H1 (cell line): Measurements from ENCODE around the gene ACTN4. TPM values are rescaled to one million over a fixed set of nuclear protein-coding genes. Genes with fewer than 3 reads are reported as not detected.

Experiments
- CTCF ChIA-PET: fragments of 300-600 bp; sonication (Branson Sonifier 250); formaldehyde crosslinking; loops from one replicate; lab custom pipeline; 2021; ENCODE audit not compliant: partially characterized antibody; lab: Charles Lee
- POLR2A ChIA-PET: fragments of 300-600 bp; sonication (Branson Sonifier 250); formaldehyde crosslinking; loops from one replicate; lab custom pipeline; 2021; ENCODE audit warnings: inconsistent platforms; ENCODE audit not compliant: partially characterized antibody; lab: Charles Lee
- DNase-seq, 2 experiments: peaks; one replicate each; pipeline versions ENCODE4 v3.0.0 to v3.0.0-alpha.2; 2010 to 2022; ENCODE audit warnings: low spot score in 2 of 2, low read depth in 1 of 2, mixed read lengths in 1 of 2
- FAIRE-seq: peaks from 2 replicates; lab custom pipeline; 2011; peaks lifted over from hg19 to GRCh38; lab: Jason Lieb, UNC
- H2AFZ ChIP-seq: 2 replicates; pipeline ENCODE4 v1.8.1; 2012; ENCODE audit warnings: low read length, inconsistent platforms
- H2AK5ac ChIP-seq: 2 replicates; pipeline ENCODE4 v1.6.1; 2013; ENCODE audit warnings: low read depth, low read length
- H2BK120ac ChIP-seq: replicated peaks from 2 replicates; pipeline ENCODE3; 2013; ENCODE audit warnings: low read depth, low read length, inconsistent platforms
- H2BK12ac ChIP-seq: 2 replicates; pipeline ENCODE4 v1.6.1; 2013; ENCODE audit warnings: low read depth, low read length
- H2BK15ac ChIP-seq: 2 replicates; pipeline ENCODE4 v1.6.1; 2013; ENCODE audit warnings: low read length
- H2BK20ac ChIP-seq: 2 replicates; pipeline ENCODE4 v1.6.1; 2013; ENCODE audit warnings: low read length
- H2BK5ac ChIP-seq: 2 replicates; pipeline ENCODE4 v1.6.1; 2013; ENCODE audit warnings: low read depth, low read length
- H3K14ac ChIP-seq: 2 replicates; pipeline ENCODE4 v1.6.1; 2013; ENCODE audit warnings: inconsistent platforms; ENCODE audit not compliant: insufficient read length
- H3K18ac ChIP-seq: 2 replicates; pipeline ENCODE4 v1.6.1; 2013; ENCODE audit warnings: low read length; ENCODE audit errors: extremely low read depth
- H3K23ac ChIP-seq: 2 replicates; pipeline ENCODE4 v1.6.1; 2013; ENCODE audit warnings: inconsistent platforms; ENCODE audit not compliant: insufficient read length
- H3K23me2 ChIP-seq: 2 replicates; pipeline ENCODE4 v1.6.1; 2013; ENCODE audit warnings: low read depth, low read length
- H3K27ac ChIP-seq: 2 replicates; pipeline ENCODE4 v1.6.1; 2011; ENCODE audit warnings: low read depth, low read length, inconsistent platforms
- H3K27me3 ChIP-seq, 4 experiments: replicated peaks in 1 of 4; 1 replicate in 1 of 4; 2 replicates in 3 of 4; pipeline versions ENCODE4 v1.6.1 to v1.8.1; 2011 to 2013; ENCODE audit warnings: low read length in 3 of 4, mild to moderate bottlenecking in 3 of 4, inconsistent platforms in 2 of 4, mixed read lengths in 2 of 4, moderate library complexity in 1 of 4; ENCODE audit not compliant: control insufficient read depth in 3 of 4, insufficient read depth in 3 of 4; ENCODE audit errors: extremely low read depth in 1 of 4
- H3K36me3 ChIP-seq, 4 experiments: 2 replicates each; pipeline versions ENCODE4 v1.6.1 to v1.8.1; 2011 to 2013; ENCODE audit warnings: mild to moderate bottlenecking in 4 of 4, low read length in 3 of 4, moderate library complexity in 2 of 4, control low read depth in 1 of 4, inconsistent platforms in 1 of 4; ENCODE audit not compliant: insufficient read depth in 4 of 4, control insufficient read depth in 2 of 4
- H3K4ac ChIP-seq: replicated peaks from 2 replicates; pipeline ENCODE3; 2013; ENCODE audit warnings: low read length, low read depth, mixed read lengths, inconsistent platforms; ENCODE audit not compliant: insufficient read length
- H3K4me1 ChIP-seq, 4 experiments: replicated peaks in 1 of 4; 1 replicate in 1 of 4; 2 replicates in 3 of 4; pipeline versions ENCODE4 v1.6.1 to v1.8.1; 2011 to 2013; ENCODE audit warnings: low read length in 3 of 4, inconsistent platforms in 2 of 4, mixed read lengths in 1 of 4; ENCODE audit not compliant: insufficient read depth in 4 of 4, control insufficient read depth in 3 of 4
- H3K4me2 ChIP-seq, 2 experiments: 2 replicates each; pipeline versions ENCODE4 v1.6.1 to v1.8.1; 2011 to 2013; ENCODE audit warnings: low read depth in 2 of 2, low read length in 2 of 2, control low read depth in 1 of 2, inconsistent platforms in 1 of 2, mild to moderate bottlenecking in 1 of 2; ENCODE audit not compliant: insufficient read depth in 1 of 2
- H3K4me3 ChIP-seq, 4 experiments: fragments of 200-600, 300-600 bp in 1 of 4; sonication (generic), shearing (Covaris generic), sonication (Bioruptor Twin) in 1 of 4; 2 replicates each; pipeline versions ENCODE4 v1.5.1 to v1.8.1; 2011 to 2016; ENCODE audit warnings: low read length in 4 of 4, low read depth in 3 of 4, control low read depth in 2 of 4, inconsistent platforms in 2 of 4, mild to moderate bottlenecking in 2 of 4, mixed read lengths in 1 of 4, moderate library complexity in 1 of 4; ENCODE audit not compliant: insufficient read depth in 2 of 4; ENCODE audit errors: extremely low read depth in 1 of 4
- H3K56ac ChIP-seq: replicated peaks from 2 replicates; pipeline ENCODE3; 2013; ENCODE audit warnings: low read depth, mild to moderate bottlenecking, mixed read lengths, low read length, inconsistent platforms; ENCODE audit not compliant: insufficient read length
- H3K79me1 ChIP-seq: 2 replicates; pipeline ENCODE4 v1.6.1; 2013; ENCODE audit warnings: low read depth, low read length, control low read depth
- H3K79me2 ChIP-seq, 2 experiments: 2 replicates each; pipeline versions ENCODE4 v1.6.1 to v1.8.1; 2012 to 2013; ENCODE audit warnings: low read length in 2 of 2, mild to moderate bottlenecking in 2 of 2, inconsistent platforms in 1 of 2; ENCODE audit not compliant: insufficient read depth in 2 of 2, control insufficient read depth in 1 of 2
- H3K9ac ChIP-seq, 4 experiments: replicated peaks in 1 of 4; 1 replicate in 1 of 4; 2 replicates in 3 of 4; pipeline versions ENCODE4 v1.6.1 to v1.8.1; 2011 to 2013; ENCODE audit warnings: low read depth in 3 of 4, low read length in 3 of 4, control low read depth in 2 of 4, mild to moderate bottlenecking in 2 of 4, moderate library complexity in 2 of 4, inconsistent platforms in 1 of 4; ENCODE audit errors: extremely low read depth in 1 of 4
- H3K9me3 ChIP-seq, 2 experiments: 2 replicates each; pipeline versions ENCODE4 v1.6.1 to v1.8.1; 2012 to 2013; ENCODE audit warnings: mild to moderate bottlenecking in 2 of 2, moderate library complexity in 2 of 2, control low read depth in 1 of 2, inconsistent platforms in 1 of 2, low read depth in 1 of 2, low read length in 1 of 2, mixed read lengths in 1 of 2; ENCODE audit not compliant: insufficient read depth in 2 of 2
- H4K20me1 ChIP-seq, 2 experiments: replicated peaks in 1 of 2; 2 replicates each; pipeline versions ENCODE3 to v1.8.1; 2011 to 2013; ENCODE audit warnings: inconsistent platforms in 2 of 2, low read length in 2 of 2, mild to moderate bottlenecking in 1 of 2; ENCODE audit not compliant: insufficient read depth in 2 of 2, control insufficient read depth in 1 of 2
- H4K5ac ChIP-seq: 2 replicates; pipeline ENCODE4 v1.6.1; 2013; ENCODE audit warnings: low read length, low read depth, mixed read lengths, inconsistent platforms; ENCODE audit not compliant: insufficient read length
- H4K8ac ChIP-seq: 2 replicates; pipeline ENCODE4 v1.8.0; 2013; ENCODE audit warnings: mild to moderate bottlenecking, moderate library complexity, low read length, inconsistent platforms; ENCODE audit not compliant: insufficient read depth; ENCODE audit errors: extremely low read depth
- H4K91ac ChIP-seq: replicated peaks from 2 replicates; pipeline ENCODE3; 2013; ENCODE audit warnings: low read length, mixed read lengths, inconsistent platforms; ENCODE audit not compliant: insufficient read length
- BACH1 ChIP-seq: IDR thresholded peaks from 2 replicates; pipeline ENCODE4 v1.6.1; 2012; ENCODE audit warnings: low read length, improper control_type of control experiment
- CBX5 ChIP-seq: fragments of 300-800, 300-1000 bp; sonication (generic); IDR thresholded peaks from 2 replicates; pipeline ENCODE4 v1.7.1; 2016; ENCODE audit warnings: antibody characterized with exemption, low read length, low read depth
- RFX5 ChIP-seq: IDR thresholded peaks from 2 replicates; pipeline ENCODE4 v1.6.1; 2011; ENCODE audit warnings: low read depth, low read length, improper control_type of control experiment, borderline replicate concordance
- SIRT6 ChIP-seq: IDR thresholded peaks from one replicate; pipeline ENCODE4 v1.7.1; 2012; ENCODE audit warnings: low read length, inconsistent platforms
- WGBS, 2 experiments: shearing (Covaris generic) in 1 of 2; methylation state at CpG; one replicate each; pipeline versions ENCODE4 v1.1.6 to v1.1.7; 2013 to 2015; ENCODE audit warnings: low lambda C conversion rate in 2 of 2, mixed read lengths in 2 of 2, inconsistent platforms in 1 of 2, low coverage in 1 of 2, missing lambda C conversion rate in 1 of 2; ENCODE audit not compliant: insufficient replicate concordance in 2 of 2, insufficient coverage in 1 of 2, insufficient read length in 1 of 2; ENCODE audit errors: extremely low coverage in 1 of 2, missing lambda C conversion rate in 1 of 2; 5-methylcytosine and 5-hydroxymethylcytosine counted together
- polyA plus RNA-seq, 7 experiments: library from polyadenylated mRNA; depleted of rRNA in 3 of 7; stranded (reverse) in 5 of 7; unstranded in 2 of 7; fragments of >200 nt in 5 of 7; fragments of 200-250 nt in 2 of 7; gene quantifications; 1 replicate in 5 of 7; 2 replicates in 1 of 7; 4 replicates in 1 of 7; pipeline versions ENCODE4 v1.2.1 to v1.2.3, GENCODE V29; 2011 to 2013; ENCODE audit warnings: missing spikeins in 2 of 7, mixed read lengths in 2 of 7
- total RNA-seq: library from RNA; stranded (reverse); fragmentation: NEBNext Ultra II Directional; extraction: Animal tissue kit (Norgen Biotek cat#: 25700); gene quantifications from 2 replicates; pipeline ENCODE4 v1.2.1, GENCODE V29; 2021

Gene ACTN4
- total and polyA plus RNA-seq, 2 of the 8 experiments (the other 6 are each of a cell fraction or from before 2014, with no cell fraction given) = 211 to 520 TPM

- no peak overlapping the region for H3K56ac ChIP-seq
- H4K20me1 ChIP-seq = peaks cover 6 to 20% of the 10 kb centered on the region in 2 experiments
- CTCF ChIA-PET = interaction anchor here (0.9 to 4.6 kb wide), 5 partner anchors 15 to 77 kb away, joined by 3 to 29 read pairs (median 4); no protein-coding TSS in a partner anchor
- TF ChIP-seq RFX5 (no peak), SIRT6 (no peak), BACH1 (no peak), CBX5 (no peak)
- no peak overlapping the region for H2BK20ac ChIP-seq
- no peak overlapping the region for H3K4me3 ChIP-seq
- H2BK12ac ChIP-seq = no peak overlapping the region
- H3K9ac ChIP-seq = no peak overlapping the region
- no peak overlapping the region for H2AFZ ChIP-seq
- H3K18ac ChIP-seq = no peak overlapping the region
- no peak overlapping the region for H2BK5ac ChIP-seq
- DNase-seq = no peak
- no peak overlapping the region for H3K14ac ChIP-seq
- H2BK120ac ChIP-seq = no peak overlapping the region
- H3K27me3 ChIP-seq = no peaks in the 10 kb centered on the region
- H3K4me2 ChIP-seq = no peak overlapping the region
- H4K91ac ChIP-seq = no peak overlapping the region
- H3K36me3 ChIP-seq = 0 out of 8 replicates have a peak, but pooled peaks cover 0 to 5% (median 0%) of the 10 kb centered on the region in 4 experiments
- no peak overlapping the region for H3K27ac ChIP-seq
- POLR2A ChIA-PET = interaction anchor here (1.0 to 21.5 kb wide), 7 partner anchors 9 to 76 kb away, joined by 3 to 495 read pairs (median 16); partner anchors contain the start of gene ACTN4
- H4K5ac ChIP-seq = no peak overlapping the region
- no peaks in the 10 kb centered on the region; the same call in 1 of the 2 replicates for H3K23me2 ChIP-seq
- peaks cover 18 to 36% (median 25%) of the 10 kb centered on the region in 4 experiments for H3K4me1 ChIP-seq
- H2BK15ac ChIP-seq = no peak overlapping the region
- no peak overlapping the region for H3K4ac ChIP-seq
- no peaks in the 10 kb centered on the region for H3K9me3 ChIP-seq
- no peak overlapping the region for H2AK5ac ChIP-seq
- no peak overlapping the region for H3K23ac ChIP-seq
- H3K79me1 ChIP-seq = peaks cover 21% of the 10 kb centered on the region
- WGBS, 2 experiments = 88% methylated on average over 3 of the region's 3 CpGs; no CpG with 5 or more reads in 1 of the 2 experiments
- no peak for FAIRE-seq
- no peak overlapping the region for H4K8ac ChIP-seq
- H3K79me2 ChIP-seq = peaks cover 16 to 90% of the 10 kb centered on the region in 2 experiments
Observed at GRCh38 chr19:38670921-38671398, 23.5 kb downstream of the ACTN4 start.
